GM19025 (cell line): ENCODE measurements around the gene NDE1.
"Not testable (repeated sequence)": the region's sequence is repeated elsewhere in the genome, so short reads cannot be mapped to it uniquely, and the experiment has no call there.

Experiments used
- ATAC-seq: cut with Tn5 transposase; IDR thresholded peaks from one replicate; pipeline ENCODE4 v1.9.1; 2021; ENCODE audit warnings: mild to moderate bottlenecking, low read depth, moderate library complexity; ENCODE audit not compliant: unreplicated experiment

The NDE1 gene

GRCh38 chr16:15649311-15649710 is 734 bp upstream of the NDE1 start:
- ATAC-seq = not testable (repeated sequence)

GRCh38 chr16:15649727-15650018 is 372 bp upstream of the NDE1 start:
- ATAC-seq = no peak

GRCh38 chr16:15650698-15651171 is 690 bp downstream of the NDE1 start:
- no peak for ATAC-seq

- ATAC-seq = no peak
These were observed 2.4 kb downstream of the NDE1 start for GRCh38 chr16:15652293-15653001.

GRCh38 chr16:15653227-15653626 is 3.2 kb downstream of the NDE1 start:
- no peak for ATAC-seq

GRCh38 chr16:15654591-15654990 is 4.5 kb downstream of the NDE1 start:
- ATAC-seq = no peak

GRCh38 chr16:15655561-15655960 is 5.5 kb downstream of the NDE1 start:
- not testable (repeated sequence) for ATAC-seq

- no peak for ATAC-seq
These were observed 8.1 kb downstream of the NDE1 start for GRCh38 chr16:15658149-15658548.

- no peak for ATAC-seq
These were observed 8.5 kb downstream of the NDE1 start for GRCh38 chr16:15658556-15658955.

GRCh38 chr16:15660203-15660601 is 10.2 kb downstream of the NDE1 start:
- no peak for ATAC-seq

GRCh38 chr16:15665107-15665506 is 15.1 kb downstream of the NDE1 start:
- ATAC-seq = no peak

GRCh38 chr16:15667091-15667742 is 17.2 kb downstream of the NDE1 start:
- no peak for ATAC-seq

GRCh38 chr16:15671530-15672117 is 21.6 kb downstream of the NDE1 start:
- no peak for ATAC-seq

- not testable (repeated sequence) for ATAC-seq
These were observed 22.1 kb downstream of the NDE1 start for GRCh38 chr16:15672127-15672513.

- no peak for ATAC-seq
These were observed 22.6 kb downstream of the NDE1 start for GRCh38 chr16:15672514-15673167.

- ATAC-seq = no peak
These were observed 24.5 kb downstream of the NDE1 start for GRCh38 chr16:15674571-15674970.

GRCh38 chr16:15676506-15676905 is 26.5 kb downstream of the NDE1 start:
- ATAC-seq = no peak

GRCh38 chr16:15677447-15677846 is 27.4 kb downstream of the NDE1 start:
- ATAC-seq = no peak

GRCh38 chr16:15682105-15682570 is 32.1 kb downstream of the NDE1 start:
- no peak for ATAC-seq

GRCh38 chr16:15686287-15686686 is 36.2 kb downstream of the NDE1 start:
- ATAC-seq = no peak

GRCh38 chr16:15689290-15689689 is 39.2 kb downstream of the NDE1 start:
- no peak for ATAC-seq
